K562 (cell line): ENCODE data around the gene PKHD1. TPM values are rescaled to one million over a fixed set of nuclear protein-coding genes. Genes with fewer than 3 reads are reported as not detected.

ENCODE experiments used
- ELF2 ChIP-seq: fragments of 250-450 bp; sonication (Bioruptor Pico); IDR thresholded peaks from 2 replicates; pipeline ENCODE4 v1.5.0; 2021; ENCODE audit warnings: mild to moderate bottlenecking
- HEY1 ChIP-seq: fragments of 250-450 bp; sonication (Bioruptor Pico); IDR thresholded peaks from 2 replicates; pipeline ENCODE4 v1.5.0; 2020; ENCODE audit warnings: mild to moderate bottlenecking, moderate library complexity, borderline replicate concordance
- REST ChIP-seq, 2 experiments: fragments of 450-650 bp; formaldehyde crosslinking in 1 of 2; IDR thresholded peaks; 2 replicates each; pipeline versions ENCODE4 v1.4.0 to v1.6.1; 2014 to 2020; ENCODE audit warnings: mild to moderate bottlenecking in 2 of 2, borderline replicate concordance in 1 of 2, low read depth in 1 of 2
- ZNF217 ChIP-seq: sonication (generic); formaldehyde crosslinking; IDR thresholded peaks from 2 replicates; pipeline ENCODE4 v1.8.0; 2022; ENCODE audit warnings: mild to moderate bottlenecking, missing genetic modification reagents
- ZNF561 ChIP-seq: fragments of 450-650 bp; formaldehyde crosslinking; conservative IDR thresholded peaks from 2 replicates; pipeline ENCODE4 v1.4.0; 2020; ENCODE audit warnings: mild to moderate bottlenecking, moderate library complexity
- polyA plus RNA-seq, 8 experiments: library from polyadenylated mRNA; depleted of rRNA in 4 of 8; stranded (reverse) in 5 of 8; unstranded in 3 of 8; fragments of >200 nt; fragmentation: Nextera tagmentation in 2 of 8; fragmentation: Illumina TruSeq in 1 of 8; extraction: Ambion mirVana in 2 of 8; extraction: Trizol in 1 of 8; gene quantifications; 2 replicates each; pipeline versions ENCODE4 v1.2.1 to v1.2.3, GENCODE V29; 2011 to 2014; ENCODE audit warnings: inconsistent platforms in 1 of 8, missing spikeins in 1 of 8
- total RNA-seq, 7 experiments: library from RNA; depleted of rRNA in 6 of 7; stranded (reverse); fragments of >200 nt in 6 of 7; fragmentation: Illumina TruSeq in 2 of 7; extraction: Trizol in 2 of 7; gene quantifications; 2 replicates each; pipeline versions ENCODE4 v1.2.1 to v1.2.3, GENCODE V29; 2011 to 2021; ENCODE audit warnings: low replicate concordance in 1 of 7

Gene PKHD1
- total and polyA plus RNA-seq, 9 of the 15 experiments (the other 6 are each of a cell fraction or from before 2014, with no cell fraction given) = 0.01 to 0.04 (median 0.01) TPM; not detected in 6

- no peak for TF ChIP-seq REST (IDR thresholded peaks at IDR 0.05; ENCODE audit: borderline replicate concordance)
- TF ChIP-seq REST (CRISPR knock-in tag; IDR thresholded peaks at IDR 0.05; ENCODE audit: low read depth) = no peak
- TF ChIP-seq HEY1 = no peak
- no peak for TF ChIP-seq ZNF561 (CRISPR knock-in tag)
- TF ChIP-seq ELF2 (CRISPR knock-in tag) = no peak
- no peak for TF ChIP-seq ZNF217
These were observed 245.2 kb downstream of the PKHD1 start (continued) for GRCh38 chr6:51842061-51842803.
